ENCODE data around the gene RHOA. TPM values are rescaled to one million over a fixed set of nuclear protein-coding genes. Genes with fewer than 3 reads are reported as not detected.
"Not testable (repeated sequence)": the region's sequence is repeated elsewhere in the genome, so short reads cannot be mapped to it uniquely, and the experiment has no call there.

Gene RHOA
- total and polyA plus RNA-seq, 8 donors, result 107 to 461 (median 357) TPM

GRCh38 chr3:49403891-49404290, 7.9 kb downstream of the RHOA start:
- peaks cover 0 to 22% (median 9%) of the 10 kb centered on the region in 4 donors for H3K36me3 ChIP-seq
- no peak for TF ChIP-seq CTCF (IDR thresholded peaks at IDR 0.05)
- no peak for TF ChIP-seq EP300 (IDR thresholded peaks at IDR 0.05)
- TF ChIP-seq POLR2AphosphoS5 (IDR thresholded peaks at IDR 0.05), result no peak
- TF ChIP-seq POLR2A (IDR thresholded peaks at IDR 0.05), result no peak
- intact Hi-C loops (cut with DNase I; ENCODE audit: low total_unique reads), result no loop called here
- 83 to 98% (median 94%) methylated on average over 5 of the region's 5 CpGs for WGBS, 5 donors
- peaks cover 38 to 96% (median 71%) of the 10 kb centered on the region in 4 donors for H3K4me1 ChIP-seq
- no peak for DNase-seq
- H3K27me3 ChIP-seq, result no peaks in the 10 kb centered on the region
- H3K9me3 ChIP-seq, result no peaks in the 10 kb centered on the region
- H3K4me3 ChIP-seq, result no peak overlapping the region
- H3K27ac ChIP-seq, result no peak overlapping the region

GRCh38 chr3:49401766-49402165, 10.0 kb downstream of the RHOA start:
- no peaks in the 10 kb centered on the region for H3K27me3 ChIP-seq
- no peak overlapping the region for H3K4me3 ChIP-seq
- no peak for TF ChIP-seq POLR2AphosphoS5 (IDR thresholded peaks at IDR 0.05)
- TF ChIP-seq POLR2A (IDR thresholded peaks at IDR 0.05), result no peak
- no peak for TF ChIP-seq EP300 (IDR thresholded peaks at IDR 0.05)
- no peak for TF ChIP-seq CTCF (IDR thresholded peaks at IDR 0.05)
- peaks cover 34 to 94% (median 70%) of the 10 kb centered on the region in 4 donors for H3K4me1 ChIP-seq
- no peak for DNase-seq
- no peak overlapping the region for H3K27ac ChIP-seq
- H3K36me3 ChIP-seq, result peaks cover 0 to 29% (median 10%) of the 10 kb centered on the region in 4 donors
- WGBS, 5 donors, result 54 to 74% (median 61%) methylated on average over 2 of the region's 2 CpGs
- H3K9me3 ChIP-seq, result no peaks in the 10 kb centered on the region
- intact Hi-C loops (cut with DNase I; ENCODE audit: low total_unique reads), result no loop called here

- no peak overlapping the region for H3K27ac ChIP-seq
- H3K36me3 ChIP-seq, result peaks cover 0 to 48% (median 26%) of the 10 kb centered on the region in 4 donors
- no peak overlapping the region for H3K4me3 ChIP-seq
- no peaks in the 10 kb centered on the region for H3K9me3 ChIP-seq
- no peaks in the 10 kb centered on the region for H3K27me3 ChIP-seq
- intact Hi-C loops (cut with DNase I; ENCODE audit: low total_unique reads), result no loop called here
- DNase-seq, result no peak
- TF ChIP-seq POLR2AphosphoS5 (IDR thresholded peaks at IDR 0.05) (no peak), EP300 (IDR thresholded peaks at IDR 0.05) (no peak), POLR2A (IDR thresholded peaks at IDR 0.05) (no peak), CTCF (IDR thresholded peaks at IDR 0.05) (no peak)
- peaks cover 27 to 94% (median 60%) of the 10 kb centered on the region in 4 donors for H3K4me1 ChIP-seq
- WGBS, 5 donors, result 83 to 96% (median 93%) methylated on average over 3 of the region's 3 CpGs
Measured at GRCh38 chr3:49399461-49399860, 12.3 kb downstream of the RHOA start.

GRCh38 chr3:49397470-49397869, 14.3 kb downstream of the RHOA start:
- Histone ChIP-seq H3K4me1 (peaks cover 27 to 92% (median 70%) of the 10 kb centered on the region in 4 donors), H3K4me3 (no peak overlapping the region), H3K27ac (peak overlapping the region in 2 of 5 donors; percentile 30 to 59), H3K27me3 (no peaks in the 10 kb centered on the region), H3K36me3 (peaks cover 0 to 48% (median 20%) of the 10 kb centered on the region in 4 donors), H3K9me3 (no peaks in the 10 kb centered on the region)
- 48 to 61% (median 53%) methylated on average over 4 of the region's 4 CpGs for WGBS, 5 donors
- intact Hi-C loops (cut with DNase I; ENCODE audit: low total_unique reads), result no loop called here
- TF ChIP-seq POLR2AphosphoS5 (IDR thresholded peaks at IDR 0.05), result no peak
- no peak for TF ChIP-seq POLR2A (IDR thresholded peaks at IDR 0.05)
- TF ChIP-seq CTCF (IDR thresholded peaks at IDR 0.05), result no peak
- no peak for TF ChIP-seq EP300 (IDR thresholded peaks at IDR 0.05)
- peak in 1 of 2 donors; percentile 72 for DNase-seq

GRCh38 chr3:49391310-49391709, 20.5 kb downstream of the RHOA start:
- intact Hi-C loops (cut with DNase I; ENCODE audit: low total_unique reads); H3K9me3 ChIP-seq; H3K27ac ChIP-seq; H3K4me3 ChIP-seq; DNase-seq; H3K27me3 ChIP-seq: not testable (repeated sequence)
- peaks cover 4 to 93% (median 49%) of the 10 kb centered on the region in 4 donors for H3K4me1 ChIP-seq
- WGBS, 5 donors, result 81 to 94% (median 90%) methylated on average over 10 of the region's 10 CpGs
- H3K36me3 ChIP-seq, result peaks cover 0 to 46% (median 13%) of the 10 kb centered on the region in 4 donors
